Kidney (tissue), 14 donors: ENCODE data around the gene MB21D2. TPM values are rescaled to one million over a fixed set of nuclear protein-coding genes. Genes with fewer than 3 reads are reported as not detected.

Experiments
- DNase-seq, 5 donors: peaks; one replicate each; pipeline ENCODE4 v3.0.0-alpha.2; 2013 to 2020
- FAIRE-seq: peaks from 2 replicates; lab custom pipeline; 2012; peaks lifted over from hg19 to GRCh38; lab: Jason Lieb, UNC
- H3K27ac ChIP-seq, 2 donors: one replicate each; pipeline ENCODE4 v1.7.0; 2013; ENCODE audit warnings: low read depth in 2 of 2, low read length in 2 of 2, inconsistent platforms in 1 of 2
- H3K27me3 ChIP-seq: one replicate; pipeline ENCODE4 v1.7.1; 2013; ENCODE audit warnings: low read length, inconsistent platforms; ENCODE audit not compliant: control insufficient read depth, insufficient read depth
- H3K36me3 ChIP-seq, 3 donors: one replicate each; pipeline versions ENCODE4 v1.7.0 to v1.7.1; 2013; ENCODE audit warnings: low read length in 3 of 3, control low read depth in 1 of 3, inconsistent platforms in 1 of 3; ENCODE audit not compliant: insufficient read depth in 3 of 3, control insufficient read depth in 2 of 3
- H3K4me1 ChIP-seq, 3 donors: one replicate each; pipeline versions ENCODE4 v1.7.0 to v1.7.1; 2013; ENCODE audit warnings: low read length in 3 of 3, inconsistent platforms in 1 of 3, low read depth in 1 of 3; ENCODE audit not compliant: control insufficient read depth in 2 of 3, insufficient read depth in 2 of 3
- H3K4me3 ChIP-seq, 3 donors: one replicate each; pipeline versions ENCODE4 v1.7.0 to v1.8.1; 2013; ENCODE audit warnings: low read length in 3 of 3, control low read depth in 1 of 3, inconsistent platforms in 1 of 3
- H3K9ac ChIP-seq, 3 donors: one replicate each; pipeline versions ENCODE4 v1.7.0 to v1.7.1; 2013; ENCODE audit warnings: low read length in 3 of 3, control low read depth in 1 of 3, inconsistent platforms in 1 of 3
- H3K9me3 ChIP-seq, 3 donors: one replicate each; pipeline versions ENCODE4 v1.7.0 to v1.7.1; 2013; ENCODE audit warnings: low read length in 3 of 3, control low read depth in 1 of 3, inconsistent platforms in 1 of 3; ENCODE audit not compliant: control insufficient read depth in 2 of 3, insufficient read depth in 1 of 3
- CTCF ChIP-seq: IDR thresholded peaks from 3 replicates; pipeline ENCODE4 v1.5.1; 2012; ENCODE audit warnings: mild to moderate bottlenecking, moderate library complexity, borderline replicate concordance; ENCODE audit not compliant: insufficient read depth; ENCODE audit errors: extremely low read depth
- intact Hi-C: fragments of 100-400 bp; cut with DNase I; formaldehyde crosslinking; loops from one replicate; pipeline ENCODE4 v1.11.1; 2022
- polyA plus RNA-seq: library from polyadenylated mRNA; stranded (reverse); fragments of 350-450 nt; fragmentation: Illumina TruSeq; extraction: RNeasy Lipid Tissue Mini Kit (QIAGEN cat#74804); gene quantifications from one replicate; pipeline ENCODE4 v1.2.3, GENCODE V29; 2014; ENCODE audit warnings: low read depth, low replicate concordance; ENCODE audit not compliant: insufficient read depth
- total RNA-seq: library from RNA; stranded (reverse); fragmentation: NEBNext Ultra II Directional; extraction: Animal tissue kit (Norgen Biotek cat#: 25700); gene quantifications from one replicate; pipeline ENCODE4 v1.2.1, GENCODE V29; 2021
- donor health status: control.
- donor health status: control.
- donor health status: control.
- donor health status: control.
- donor health status: control.
- donor health status: DM: yes; HTN: yes; CAD: no.
- donor health status: Normal renal cell carcinoma (clear cell type).

The MB21D2 gene
- total and polyA plus RNA-seq, 2 donors from 2014 or later: 3.2 to 3.9 TPM

DNA sequence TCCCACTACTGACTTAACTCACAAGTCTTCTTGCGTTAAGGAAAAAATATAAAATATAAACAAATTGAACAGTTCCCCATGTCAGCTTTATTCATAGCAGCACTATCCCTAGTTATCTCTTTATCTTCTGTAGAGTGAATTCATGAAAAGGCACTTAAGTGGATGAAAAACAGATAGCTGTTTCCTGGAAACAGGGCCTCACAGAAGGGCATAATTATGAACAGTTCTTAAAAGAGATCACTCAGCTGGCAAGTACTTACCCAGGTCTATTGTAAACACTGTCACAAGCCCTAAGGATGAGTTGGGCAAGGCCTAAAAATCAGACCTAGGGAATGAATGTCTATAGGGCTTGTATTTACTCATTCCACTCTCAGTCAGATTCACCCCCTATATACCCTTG lies 10.7 kb downstream of the MB21D2 start:
- DNase-seq (no peak), FAIRE-seq (no peak)
- Histone ChIP-seq H3K27ac (no peak overlapping the region), H3K4me1 (peaks cover 0 to 4% (median 0%) of the 10 kb centered on the region in 3 donors), H3K9me3 (peaks cover 0 to 4% (median 0%) of the 10 kb centered on the region in 3 donors), H3K36me3 (no peaks in the 10 kb centered on the region), H3K9ac (no peak overlapping the region), H3K4me3 (no peak overlapping the region), H3K27me3 (no peaks in the 10 kb centered on the region)
- TF ChIP-seq CTCF: no peak
- intact Hi-C loops: no loop called here

GRCh38 chr3:192905980-192906678 lies 11.5 kb downstream of the MB21D2 start:
- intact Hi-C loops: no loop called here
- Histone ChIP-seq H3K4me1 (peaks cover 0 to 6% (median 0%) of the 10 kb centered on the region in 3 donors), H3K4me3 (no peak overlapping the region), H3K9ac (no peak overlapping the region), H3K27me3 (no peaks in the 10 kb centered on the region), H3K27ac (no peak overlapping the region), H3K9me3 (peaks cover 0 to 4% (median 0%) of the 10 kb centered on the region in 3 donors), H3K36me3 (no peaks in the 10 kb centered on the region)
- DNase-seq: no peak
- no peak for FAIRE-seq
- TF ChIP-seq CTCF: no peak

- no peak for DNase-seq
- no peak overlapping the region for H3K27ac ChIP-seq
- H3K36me3 ChIP-seq: no peaks in the 10 kb centered on the region
- peaks cover 0 to 6% (median 0%) of the 10 kb centered on the region in 3 donors for H3K4me1 ChIP-seq
- H3K4me3 ChIP-seq: no peak overlapping the region
- no peak for TF ChIP-seq CTCF
- FAIRE-seq: no peak
- peak overlapping the region in 1 of 3 donors; percentile 22 for H3K9ac ChIP-seq
- intact Hi-C loops: no loop called here
- H3K9me3 ChIP-seq: peaks cover 0 to 4% (median 0%) of the 10 kb centered on the region in 3 donors
- no peaks in the 10 kb centered on the region for H3K27me3 ChIP-seq
Observed at GRCh38 chr3:192904632-192905289, 12.9 kb downstream of the MB21D2 start.
